Measurements from ENCODE around the gene IGSF3.
"Not testable (repeated sequence)": the region's sequence is repeated elsewhere in the genome, so short reads cannot be mapped to it uniquely, and the experiment has no call there.

GRCh38 chr1:116590359-116591005 lies 77.1 kb downstream of the IGSF3 start:
- TF ChIP-seq SPI1 (IDR thresholded peaks at IDR 0.05; ENCODE audit: borderline replicate concordance, low read depth); CTCF (IDR thresholded peaks at IDR 0.05; ENCODE audit: insufficient read depth, low read length); REST (IDR thresholded peaks at IDR 0.05; ENCODE audit: insufficient replicate concordance, low read depth): not testable (repeated sequence)
